HEK293 (cell line): ENCODE data around the gene PPARGC1A.

Experiments used
- CTCF ChIA-PET: fragments of 350-600 bp; formaldehyde crosslinking; extraction: SDS; loops from one replicate; lab custom pipeline; 2021; ENCODE audit warnings: antibody characterized with exemption; lab: Yijun Ruan, JAX
- POLR2A ChIA-PET: fragments of 300-600 bp; formaldehyde crosslinking; extraction: SDS; loops from one replicate; lab custom pipeline; 2020; ENCODE audit warnings: antibody characterized with exemption, inconsistent platforms; lab: Yijun Ruan, JAX
- H3K27ac ChIP-seq: fragments of 200-500 bp; sonication (Bioruptor generic); 2 replicates; pipeline ENCODE4 v1.5.1; 2014; ENCODE audit warnings: low read depth, low read length, control low read depth, inconsistent platforms; ENCODE audit errors: extremely low read depth
- H3K36me3 ChIP-seq, 2 experiments: fragments of 200-500 bp in 1 of 2; sonication (Bioruptor generic) in 1 of 2; 1 replicate in 1 of 2; 2 replicates in 1 of 2; pipeline ENCODE4 v1.5.1; 2014 to 2017; ENCODE audit warnings: inconsistent platforms in 2 of 2, low read length in 2 of 2; ENCODE audit not compliant: control insufficient read depth in 2 of 2, insufficient read depth in 1 of 2
- H3K4me1 ChIP-seq: fragments of 200-500 bp; sonication (Bioruptor generic); 2 replicates; pipeline ENCODE4 v1.5.1; 2014; ENCODE audit warnings: mild to moderate bottlenecking, low read length, inconsistent platforms; ENCODE audit not compliant: control insufficient read depth, insufficient read depth
- H3K4me3 ChIP-seq: 2 replicates; pipeline ENCODE4 v1.5.1; 2011; ENCODE audit warnings: low read depth, mild to moderate bottlenecking, control low read depth, low read length, moderate library complexity
- H3K9me3 ChIP-seq: fragments of 200-500 bp; sonication (Bioruptor generic); 2 replicates; pipeline ENCODE4 v1.5.1; 2014; ENCODE audit warnings: low read depth, low read length, inconsistent platforms; ENCODE audit not compliant: control insufficient read depth, insufficient read depth
- GFI1B ChIP-seq: fragments of 450-650 bp; formaldehyde crosslinking; IDR thresholded peaks from 2 replicates; pipeline ENCODE4 v1.5.1; 2016; ENCODE audit warnings: missing biosample characterization, missing genetic modification characterization
- GLI2 ChIP-seq: fragments of 450-650 bp; formaldehyde crosslinking; IDR thresholded peaks from 2 replicates; pipeline ENCODE4; 2017; ENCODE audit warnings: missing biosample characterization, missing genetic modification characterization, low read depth, borderline replicate concordance
- IKZF3 ChIP-seq: fragments of 450-650 bp; IDR thresholded peaks from 2 replicates; pipeline ENCODE4 v1.5.0; 2018; ENCODE audit warnings: missing biosample characterization, mild to moderate bottlenecking, missing genetic modification characterization, moderate library complexity
- KLF10 ChIP-seq: fragments of 450-650 bp; IDR thresholded peaks from 2 replicates; pipeline ENCODE4 v1.5.1; 2018; ENCODE audit warnings: missing biosample characterization, mild to moderate bottlenecking, missing genetic modification characterization
- KLF7 ChIP-seq: fragments of 450-650 bp; formaldehyde crosslinking; IDR thresholded peaks from 2 replicates; pipeline ENCODE4 v1.5.1; 2016; ENCODE audit warnings: missing biosample characterization, missing genetic modification characterization, borderline replicate concordance
- KLF8 ChIP-seq: fragments of 450-650 bp; formaldehyde crosslinking; IDR thresholded peaks from 2 replicates; pipeline ENCODE4 v1.5.1; 2016; ENCODE audit warnings: missing biosample characterization, missing genetic modification characterization
- PRDM4 ChIP-seq: fragments of 450-650 bp; formaldehyde crosslinking; IDR thresholded peaks from 2 replicates; pipeline ENCODE4 v1.5.1; 2017; ENCODE audit warnings: missing biosample characterization, missing genetic modification characterization
- SETDB1 ChIP-seq: IDR thresholded peaks from one replicate; pipeline ENCODE4 v1.6.1; 2017; ENCODE audit warnings: mild to moderate bottlenecking, low read length, moderate library complexity, mixed read lengths; ENCODE audit not compliant: insufficient read length
- YY1 ChIP-seq: fragments of 450-650 bp; formaldehyde crosslinking; IDR thresholded peaks from 2 replicates; pipeline ENCODE4 v1.5.1; 2018; ENCODE audit warnings: missing biosample characterization, missing genetic modification characterization
- ZBTB21 ChIP-seq: fragments of 450-650 bp; formaldehyde crosslinking; IDR thresholded peaks from 2 replicates; pipeline ENCODE4 v1.5.1; 2017; ENCODE audit warnings: missing biosample characterization, missing genetic modification characterization
- ZBTB26 ChIP-seq: fragments of 450-650 bp; formaldehyde crosslinking; optimal IDR thresholded peaks from 2 replicates; pipeline ENCODE3; 2016; ENCODE audit warnings: missing biosample characterization, mild to moderate bottlenecking, missing genetic modification characterization
- ZIC2 ChIP-seq: fragments of 450-650 bp; formaldehyde crosslinking; IDR thresholded peaks from 2 replicates; pipeline ENCODE4 v1.5.1; 2016; ENCODE audit warnings: missing biosample characterization, missing genetic modification characterization
- ZNF133 ChIP-seq: fragments of 450-650 bp; formaldehyde crosslinking; IDR thresholded peaks from 2 replicates; pipeline ENCODE4 v1.5.1; 2016; ENCODE audit warnings: missing biosample characterization, missing genetic modification characterization
- ZNF148 ChIP-seq: fragments of 450-650 bp; formaldehyde crosslinking; IDR thresholded peaks from 2 replicates; pipeline ENCODE4 v1.5.0; 2017; ENCODE audit warnings: missing biosample characterization, missing genetic modification characterization, borderline replicate concordance
- ZNF155 ChIP-seq: fragments of 450-650 bp; formaldehyde crosslinking; IDR thresholded peaks from 2 replicates; pipeline ENCODE4 v1.5.1; 2016; ENCODE audit warnings: missing biosample characterization, missing genetic modification characterization
- ZNF19 ChIP-seq: fragments of 450-650 bp; formaldehyde crosslinking; IDR thresholded peaks from 2 replicates; pipeline ENCODE4; 2016; ENCODE audit warnings: missing biosample characterization, missing genetic modification characterization, low read depth
- ZNF302 ChIP-seq: fragments of 450-650 bp; formaldehyde crosslinking; IDR thresholded peaks from 2 replicates; pipeline ENCODE4 v1.5.1; 2016; ENCODE audit warnings: missing biosample characterization, missing genetic modification characterization, low read depth
- ZNF398 ChIP-seq: fragments of 450-650 bp; formaldehyde crosslinking; IDR thresholded peaks from 2 replicates; pipeline ENCODE4 v1.5.1; 2017; ENCODE audit warnings: missing biosample characterization, missing genetic modification characterization
- ZNF426 ChIP-seq: fragments of 450-650 bp; formaldehyde crosslinking; IDR thresholded peaks from 2 replicates; pipeline ENCODE4 v1.5.1; 2017; ENCODE audit warnings: missing biosample characterization, missing genetic modification characterization, mild to moderate bottlenecking, inconsistent platforms, moderate library complexity
- ZNF501 ChIP-seq: fragments of 450-650 bp; formaldehyde crosslinking; IDR thresholded peaks from 2 replicates; pipeline ENCODE4 v1.5.1; 2016; ENCODE audit warnings: missing biosample characterization, missing genetic modification characterization
- ZNF549 ChIP-seq: fragments of 450-650 bp; IDR thresholded peaks from 2 replicates; pipeline ENCODE4 v1.5.1; 2018; ENCODE audit warnings: missing biosample characterization, missing genetic modification characterization, mild to moderate bottlenecking, inconsistent platforms, moderate library complexity
- ZNF560 ChIP-seq: fragments of 450-650 bp; formaldehyde crosslinking; IDR thresholded peaks from 2 replicates; pipeline ENCODE4 v1.5.1; 2017; ENCODE audit warnings: missing biosample characterization, missing genetic modification characterization, borderline replicate concordance
- ZNF626 ChIP-seq: fragments of 450-650 bp; sonication (Bioruptor Pico); formaldehyde crosslinking; IDR thresholded peaks from 2 replicates; pipeline ENCODE4 v1.5.1; 2018; ENCODE audit warnings: missing biosample characterization, missing genetic modification characterization, inconsistent platforms
- ZNF639 ChIP-seq: fragments of 450-650 bp; formaldehyde crosslinking; IDR thresholded peaks from 2 replicates; pipeline ENCODE4 v1.5.1; 2016; ENCODE audit warnings: missing biosample characterization, missing genetic modification characterization
- ZNF704 ChIP-seq: fragments of 450-650 bp; formaldehyde crosslinking; IDR thresholded peaks from 2 replicates; pipeline ENCODE4 v1.5.1; 2016; ENCODE audit warnings: missing biosample characterization, missing genetic modification characterization
- ZNF777 ChIP-seq: fragments of 450-650 bp; formaldehyde crosslinking; IDR thresholded peaks from 2 replicates; pipeline ENCODE4 v1.5.1; 2017; ENCODE audit warnings: missing biosample characterization, missing genetic modification characterization, borderline replicate concordance
- ZNF785 ChIP-seq: fragments of 450-650 bp; formaldehyde crosslinking; IDR thresholded peaks from 2 replicates; pipeline ENCODE4 v1.5.1; 2016; ENCODE audit warnings: missing biosample characterization, missing genetic modification characterization

The PPARGC1A gene

GRCh38 chr4:23763559-23763958 is 126.3 kb downstream of the PPARGC1A start:
- no peak overlapping the region for H3K27ac ChIP-seq
- no peak for TF ChIP-seq ZNF626 (tag by site-specific recombination)
- no peak for TF ChIP-seq KLF8 (tag by site-specific recombination)
- no peak for TF ChIP-seq ZNF155 (tag by site-specific recombination)
- no peak for TF ChIP-seq ZNF777 (tag by site-specific recombination)
- no peak for TF ChIP-seq ZBTB21
- TF ChIP-seq ZNF426 (tag by site-specific recombination) = no peak
- TF ChIP-seq ZNF704 (tag by site-specific recombination) = no peak
- TF ChIP-seq ZNF501 (tag by site-specific recombination) = no peak
- no peak for TF ChIP-seq ZNF148
- no peak for TF ChIP-seq ZIC2 (tag by site-specific recombination)
- TF ChIP-seq, all 188 proteins: peak for 0
- H3K36me3 ChIP-seq = no peaks in the 10 kb centered on the region
- no peaks in the 10 kb centered on the region for H3K9me3 ChIP-seq
- ChIA-PET CTCF (no interaction called here), POLR2A (no interaction called here)
- H3K4me3 ChIP-seq = no peak overlapping the region
- H3K4me1 ChIP-seq = no peaks in the 10 kb centered on the region

- POLR2A ChIA-PET = no interaction called here
- CTCF ChIA-PET = no interaction called here
- Histone ChIP-seq H3K27ac (no peak overlapping the region), H3K4me3 (no peak overlapping the region), H3K9me3 (no peaks in the 10 kb centered on the region), H3K36me3 (no peaks in the 10 kb centered on the region), H3K4me1 (no peaks in the 10 kb centered on the region)
- TF ChIP-seq ZNF560 = no peak
- no peak for TF ChIP-seq ZBTB26 (tag by site-specific recombination)
- no peak for TF ChIP-seq ZNF785 (tag by site-specific recombination)
- no peak for TF ChIP-seq ZNF398 (tag by site-specific recombination)
- TF ChIP-seq ZNF133 = no peak
- no peak for TF ChIP-seq ZNF302 (tag by site-specific recombination)
- no peak for TF ChIP-seq IKZF3 (tag by site-specific recombination)
- TF ChIP-seq SETDB1 = no peak
- no peak for TF ChIP-seq ZNF19
- TF ChIP-seq GLI2 (tag by site-specific recombination) = no peak
- TF ChIP-seq KLF7 (tag by site-specific recombination) = no peak
- TF ChIP-seq GFI1B (tag by site-specific recombination) = no peak
- TF ChIP-seq ZNF639 (tag by site-specific recombination) = no peak
- no peak for TF ChIP-seq PRDM4 (tag by site-specific recombination)
- no peak for TF ChIP-seq ZNF549
- no peak for TF ChIP-seq YY1
- TF ChIP-seq KLF10 (tag by site-specific recombination) = no peak
Measured at GRCh38 chr4:23762551-23762950, 127.3 kb downstream of the PPARGC1A start.
